ENCODE data around the gene DENND1A.

GRCh38 chr9:123601828-123602227 lies 328.1 kb downstream of the DENND1A start:
- TF ChIP-seq ETV5 (CRISPR knock-in tag; IDR thresholded peaks at IDR 0.05; ENCODE audit: borderline replicate concordance) (no peak), ZNF225 (CRISPR knock-in tag; IDR thresholded peaks at IDR 0.05) (no peak), EP300 (IDR thresholded peaks at IDR 0.05; ENCODE audit: low read depth in 2 of 2, low read length in 2 of 2) (no peak), EP300 (CRISPR knock-in tag; IDR thresholded peaks at IDR 0.05; ENCODE audit: borderline replicate concordance) (no peak), FUBP1 (CRISPR knock-in tag; IDR thresholded peaks at IDR 0.05; ENCODE audit: borderline replicate concordance) (no peak), RNF2 (conservative IDR thresholded peaks at IDR 0.05; ENCODE audit: low read depth) (no peak), MXI1 (IDR thresholded peaks at IDR 0.05; ENCODE audit: borderline replicate concordance, low read depth, low read length) (no peak)
- TF ChIP-seq, protein P1, sequence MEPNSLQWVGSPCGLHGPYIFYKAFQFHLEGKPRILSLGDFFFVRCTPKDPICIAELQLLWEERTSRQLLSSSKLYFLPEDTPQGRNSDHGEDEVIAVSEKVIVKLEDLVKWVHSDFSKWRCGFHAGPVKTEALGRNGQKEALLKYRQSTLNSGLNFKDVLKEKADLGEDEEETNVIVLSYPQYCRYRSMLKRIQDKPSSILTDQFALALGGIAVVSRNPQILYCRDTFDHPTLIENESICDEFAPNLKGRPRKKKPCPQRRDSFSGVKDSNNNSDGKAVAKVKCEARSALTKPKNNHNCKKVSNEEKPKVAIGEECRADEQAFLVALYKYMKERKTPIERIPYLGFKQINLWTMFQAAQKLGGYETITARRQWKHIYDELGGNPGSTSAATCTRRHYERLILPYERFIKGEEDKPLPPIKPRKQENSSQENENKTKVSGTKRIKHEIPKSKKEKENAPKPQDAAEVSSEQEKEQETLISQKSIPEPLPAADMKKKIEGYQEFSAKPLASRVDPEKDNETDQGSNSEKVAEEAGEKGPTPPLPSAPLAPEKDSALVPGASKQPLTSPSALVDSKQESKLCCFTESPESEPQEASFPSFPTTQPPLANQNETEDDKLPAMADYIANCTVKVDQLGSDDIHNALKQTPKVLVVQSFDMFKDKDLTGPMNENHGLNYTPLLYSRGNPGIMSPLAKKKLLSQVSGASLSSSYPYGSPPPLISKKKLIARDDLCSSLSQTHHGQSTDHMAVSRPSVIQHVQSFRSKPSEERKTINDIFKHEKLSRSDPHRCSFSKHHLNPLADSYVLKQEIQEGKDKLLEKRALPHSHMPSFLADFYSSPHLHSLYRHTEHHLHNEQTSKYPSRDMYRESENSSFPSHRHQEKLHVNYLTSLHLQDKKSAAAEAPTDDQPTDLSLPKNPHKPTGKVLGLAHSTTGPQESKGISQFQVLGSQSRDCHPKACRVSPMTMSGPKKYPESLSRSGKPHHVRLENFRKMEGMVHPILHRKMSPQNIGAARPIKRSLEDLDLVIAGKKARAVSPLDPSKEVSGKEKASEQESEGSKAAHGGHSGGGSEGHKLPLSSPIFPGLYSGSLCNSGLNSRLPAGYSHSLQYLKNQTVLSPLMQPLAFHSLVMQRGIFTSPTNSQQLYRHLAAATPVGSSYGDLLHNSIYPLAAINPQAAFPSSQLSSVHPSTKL (CRISPR knock-in tag; IDR thresholded peaks at IDR 0.05) = no peak
- TF ChIP-seq, protein P2, sequence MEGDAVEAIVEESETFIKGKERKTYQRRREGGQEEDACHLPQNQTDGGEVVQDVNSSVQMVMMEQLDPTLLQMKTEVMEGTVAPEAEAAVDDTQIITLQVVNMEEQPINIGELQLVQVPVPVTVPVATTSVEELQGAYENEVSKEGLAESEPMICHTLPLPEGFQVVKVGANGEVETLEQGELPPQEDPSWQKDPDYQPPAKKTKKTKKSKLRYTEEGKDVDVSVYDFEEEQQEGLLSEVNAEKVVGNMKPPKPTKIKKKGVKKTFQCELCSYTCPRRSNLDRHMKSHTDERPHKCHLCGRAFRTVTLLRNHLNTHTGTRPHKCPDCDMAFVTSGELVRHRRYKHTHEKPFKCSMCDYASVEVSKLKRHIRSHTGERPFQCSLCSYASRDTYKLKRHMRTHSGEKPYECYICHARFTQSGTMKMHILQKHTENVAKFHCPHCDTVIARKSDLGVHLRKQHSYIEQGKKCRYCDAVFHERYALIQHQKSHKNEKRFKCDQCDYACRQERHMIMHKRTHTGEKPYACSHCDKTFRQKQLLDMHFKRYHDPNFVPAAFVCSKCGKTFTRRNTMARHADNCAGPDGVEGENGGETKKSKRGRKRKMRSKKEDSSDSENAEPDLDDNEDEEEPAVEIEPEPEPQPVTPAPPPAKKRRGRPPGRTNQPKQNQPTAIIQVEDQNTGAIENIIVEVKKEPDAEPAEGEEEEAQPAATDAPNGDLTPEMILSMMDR (CRISPR knock-in tag; IDR thresholded peaks at IDR 0.05) = no peak
- TF ChIP-seq, protein P3, sequence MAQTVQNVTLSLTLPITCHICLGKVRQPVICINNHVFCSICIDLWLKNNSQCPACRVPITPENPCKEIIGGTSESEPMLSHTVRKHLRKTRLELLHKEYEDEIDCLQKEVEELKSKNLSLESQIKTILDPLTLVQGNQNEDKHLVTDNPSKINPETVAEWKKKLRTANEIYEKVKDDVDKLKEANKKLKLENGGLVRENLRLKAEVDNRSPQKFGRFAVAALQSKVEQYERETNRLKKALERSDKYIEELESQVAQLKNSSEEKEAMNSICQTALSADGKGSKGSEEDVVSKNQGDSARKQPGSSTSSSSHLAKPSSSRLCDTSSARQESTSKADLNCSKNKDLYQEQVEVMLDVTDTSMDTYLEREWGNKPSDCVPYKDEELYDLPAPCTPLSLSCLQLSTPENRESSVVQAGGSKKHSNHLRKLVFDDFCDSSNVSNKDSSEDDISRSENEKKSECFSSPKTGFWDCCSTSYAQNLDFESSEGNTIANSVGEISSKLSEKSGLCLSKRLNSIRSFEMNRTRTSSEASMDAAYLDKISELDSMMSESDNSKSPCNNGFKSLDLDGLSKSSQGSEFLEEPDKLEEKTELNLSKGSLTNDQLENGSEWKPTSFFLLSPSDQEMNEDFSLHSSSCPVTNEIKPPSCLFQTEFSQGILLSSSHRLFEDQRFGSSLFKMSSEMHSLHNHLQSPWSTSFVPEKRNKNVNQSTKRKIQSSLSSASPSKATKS (CRISPR knock-in tag; IDR thresholded peaks at IDR 0.05) = no peak
